ENCODE measurements around the gene MINDY4.

Gene MINDY4

DNA sequence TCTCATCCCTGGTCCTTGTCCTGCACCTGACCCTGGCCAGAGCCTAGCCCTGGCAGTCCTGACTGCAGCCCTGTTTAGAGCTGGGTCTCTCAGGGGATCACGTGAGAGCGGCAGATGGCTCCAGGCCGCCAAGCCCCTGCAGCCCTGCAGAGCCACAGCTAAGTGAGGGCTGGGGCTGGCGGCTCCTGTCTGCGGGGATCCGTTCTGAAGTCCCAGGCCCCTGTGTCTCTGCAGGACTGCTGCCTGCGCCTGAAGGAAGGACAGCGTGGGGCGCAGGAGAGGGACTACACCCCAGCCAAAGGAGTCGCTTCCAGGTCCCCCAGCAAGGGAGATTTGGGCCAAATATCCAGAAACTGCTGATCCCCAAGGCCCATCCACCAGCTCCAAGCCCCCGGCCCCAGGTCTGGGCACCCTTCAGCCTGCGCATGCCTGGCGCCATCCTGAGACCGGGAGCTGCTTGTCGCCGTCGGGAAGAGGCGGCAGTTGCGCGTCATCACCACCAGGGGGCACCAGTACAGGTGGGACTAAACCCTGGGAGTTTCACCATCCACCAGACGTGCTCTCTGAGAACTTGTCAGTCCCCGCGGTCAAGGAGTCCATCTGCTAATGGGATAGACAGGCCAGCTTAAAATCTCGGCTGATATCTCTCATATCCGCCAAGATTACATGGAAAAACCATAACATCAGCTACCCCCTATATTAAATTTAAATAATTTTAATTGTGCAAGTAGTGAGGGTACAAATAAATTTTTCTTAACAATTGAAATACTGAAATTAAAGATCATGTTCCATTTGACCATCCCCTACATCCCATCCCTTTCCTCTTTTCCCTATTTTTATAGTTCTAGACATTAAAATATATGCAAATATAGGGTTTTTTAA is 167.5 kb downstream of the MINDY4 start:
- peak; percentile 38 for FAIRE-seq
- DNase-seq (ENCODE audit: insufficient read length, low spot score): peak; percentile 88

DNA sequence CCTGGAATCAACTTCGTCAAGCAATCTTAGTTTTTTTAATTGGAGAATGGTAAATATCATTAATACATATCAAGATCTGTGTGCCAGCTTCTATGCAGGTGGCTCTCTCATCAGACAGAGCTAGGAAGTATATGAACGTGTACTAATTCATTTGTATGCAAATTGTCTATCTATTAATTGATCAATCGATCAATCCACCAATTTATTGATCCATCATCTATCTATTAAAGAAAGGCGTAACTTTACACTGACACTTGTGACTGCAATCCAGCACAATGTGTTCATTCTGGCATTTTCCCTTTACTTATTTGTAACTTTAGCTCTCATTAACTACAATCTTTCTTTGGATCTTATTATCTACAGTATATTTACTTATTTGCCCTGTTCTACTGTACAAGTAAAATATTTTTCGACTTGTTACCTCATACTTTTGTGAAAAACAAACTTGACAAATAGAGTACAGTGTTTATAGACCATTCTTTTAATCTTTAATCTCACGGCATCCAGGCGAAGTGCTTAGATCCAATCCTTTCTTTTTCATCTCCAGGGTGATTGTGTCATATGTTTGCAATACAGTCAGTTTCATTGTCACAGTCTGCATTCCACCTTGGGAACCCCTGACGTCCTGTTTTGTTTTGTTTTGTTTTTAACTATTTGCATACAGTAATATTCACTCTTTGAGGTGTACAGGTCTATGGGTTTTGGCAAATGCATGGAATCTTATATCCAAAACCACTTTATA is 170.5 kb downstream of the MINDY4 start:
- FAIRE-seq (no peak), DNase-seq (ENCODE audit: insufficient read length, low spot score) (no peak)
